ENCODE data around the gene ZDHHC11.

DNA sequence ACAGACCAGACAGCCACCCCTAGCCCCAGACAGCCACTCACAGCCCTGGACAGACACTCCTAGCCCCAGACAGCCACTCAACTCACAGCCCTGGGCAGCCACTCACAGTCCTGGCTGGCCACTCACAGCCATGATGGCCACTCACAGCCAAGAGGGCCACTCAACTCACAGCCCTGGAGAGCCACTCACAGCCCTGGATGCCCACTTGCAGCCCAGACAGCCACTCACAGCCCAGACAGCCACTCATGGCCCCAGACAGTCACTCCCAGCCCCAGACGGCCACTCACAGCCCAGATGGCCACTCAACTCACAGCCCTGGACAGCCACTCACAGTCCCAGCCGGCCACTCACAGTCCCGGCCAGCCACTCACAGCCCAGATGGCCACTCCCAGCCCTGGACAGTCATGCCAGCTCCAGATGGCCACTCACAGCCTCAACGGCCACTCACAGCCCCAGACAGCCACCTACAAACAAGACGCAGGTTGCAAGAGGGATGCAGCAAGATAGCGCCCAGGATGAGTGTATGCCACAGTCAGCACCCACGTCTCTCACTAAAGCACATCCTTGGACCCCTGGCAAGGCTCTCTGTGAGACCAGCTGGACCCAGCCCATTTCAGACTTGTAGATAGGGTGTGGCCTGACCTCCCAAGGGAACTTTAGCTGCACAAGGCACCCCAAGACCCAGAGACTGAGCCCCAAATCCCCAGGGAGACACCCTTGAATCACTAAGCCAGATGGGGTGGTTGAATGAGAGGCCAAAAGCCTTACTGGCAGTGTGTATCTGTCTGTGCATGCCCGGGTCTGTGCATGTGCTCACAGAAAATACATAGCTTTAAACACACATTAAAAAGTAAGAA is 88.7 kb downstream of the ZDHHC11 start:
- TF ChIP-seq, protein P1, sequence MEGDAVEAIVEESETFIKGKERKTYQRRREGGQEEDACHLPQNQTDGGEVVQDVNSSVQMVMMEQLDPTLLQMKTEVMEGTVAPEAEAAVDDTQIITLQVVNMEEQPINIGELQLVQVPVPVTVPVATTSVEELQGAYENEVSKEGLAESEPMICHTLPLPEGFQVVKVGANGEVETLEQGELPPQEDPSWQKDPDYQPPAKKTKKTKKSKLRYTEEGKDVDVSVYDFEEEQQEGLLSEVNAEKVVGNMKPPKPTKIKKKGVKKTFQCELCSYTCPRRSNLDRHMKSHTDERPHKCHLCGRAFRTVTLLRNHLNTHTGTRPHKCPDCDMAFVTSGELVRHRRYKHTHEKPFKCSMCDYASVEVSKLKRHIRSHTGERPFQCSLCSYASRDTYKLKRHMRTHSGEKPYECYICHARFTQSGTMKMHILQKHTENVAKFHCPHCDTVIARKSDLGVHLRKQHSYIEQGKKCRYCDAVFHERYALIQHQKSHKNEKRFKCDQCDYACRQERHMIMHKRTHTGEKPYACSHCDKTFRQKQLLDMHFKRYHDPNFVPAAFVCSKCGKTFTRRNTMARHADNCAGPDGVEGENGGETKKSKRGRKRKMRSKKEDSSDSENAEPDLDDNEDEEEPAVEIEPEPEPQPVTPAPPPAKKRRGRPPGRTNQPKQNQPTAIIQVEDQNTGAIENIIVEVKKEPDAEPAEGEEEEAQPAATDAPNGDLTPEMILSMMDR (conservative IDR thresholded peaks at IDR 0.05; ENCODE audit: low read depth, low read length): no peak
- TF ChIP-seq CHD1 (IDR thresholded peaks at IDR 0.05; ENCODE audit: low read depth, low read length) (no peak), MAFK (IDR thresholded peaks at IDR 0.05; ENCODE audit: low read depth, low read length) (no peak), MXI1 (IDR thresholded peaks at IDR 0.05; ENCODE audit: borderline replicate concordance, low read depth, low read length) (no peak)
